GM12878 (cell line): ENCODE results near the gene ELAVL4. TPM values are rescaled to one million over a fixed set of nuclear protein-coding genes. Genes with fewer than 3 reads are reported as not detected.

Experiments used
- ATAC-seq: fragments of 200-7000 bp; cut with Tn5 transposase; 3 replicates; pipeline ENCODE4 v1.9.1; 2020; ENCODE audit warnings: mild to moderate bottlenecking, moderate library complexity
- BruUV-seq: library from RNA; stranded (reverse); fragments of 400-500 nt; replicated peaks from 2 replicates; lab custom pipeline; 2021; lab: Mats Ljungman, UMichigan
- CTCF ChIA-PET: fragments of 300-600 bp; sonication (Branson Sonifier 250); formaldehyde crosslinking; extraction: SDS; loops from one replicate; lab custom pipeline; 2021; ENCODE audit warnings: inconsistent platforms; lab: Yijun Ruan, JAX
- POLR2A ChIA-PET: fragments of 350-600 bp; formaldehyde crosslinking; extraction: SDS; loops from one replicate; lab custom pipeline; 2021; ENCODE audit warnings: inconsistent platforms; lab: Charles Lee
- RAD21 ChIA-PET: fragments of 300-600 bp; sonication (Branson Sonifier 250); formaldehyde crosslinking; loops from one replicate; lab custom pipeline; 2023; ENCODE audit warnings: antibody characterized with exemption; ENCODE audit not compliant: unreplicated experiment; lab: Charles Lee
- SMC1A ChIA-PET: fragments of 300-600 bp; sonication (Branson Sonifier 250); formaldehyde crosslinking; loops from one replicate; lab custom pipeline; 2023; ENCODE audit not compliant: unreplicated experiment, uncharacterized antibody; lab: Charles Lee
- DNase-seq: peaks from one replicate; pipeline ENCODE4 v3.0.0-alpha.2; 2011; ENCODE audit warnings: low read depth, low spot score
- FAIRE-seq: peaks from 3 replicates; lab custom pipeline; 2011; peaks lifted over from hg19 to GRCh38; lab: Jason Lieb, UNC
- H2AFZ ChIP-seq: 2 replicates; pipeline ENCODE4 v1.6.0; 2011; ENCODE audit warnings: low read depth, low read length, control low read depth; ENCODE audit not compliant: control insufficient read depth
- H3K27ac ChIP-seq: 2 replicates; pipeline ENCODE4 v1.5.1; 2011; ENCODE audit warnings: control low read depth; ENCODE audit not compliant: control insufficient read depth, insufficient read depth
- H3K27me3 ChIP-seq, 2 experiments: replicated peaks in 1 of 2; 2 replicates each; pipeline versions ENCODE4 v1.6.0 to v1.6.1; 2011; ENCODE audit warnings: low read length in 1 of 2; ENCODE audit not compliant: control insufficient read depth in 2 of 2, insufficient read depth in 2 of 2
- H3K36me3 ChIP-seq, 2 experiments: 2 replicates each; pipeline ENCODE4 v1.5.1; 2011; ENCODE audit warnings: low read length in 1 of 2; ENCODE audit not compliant: control insufficient read depth in 2 of 2, insufficient read depth in 2 of 2
- H3K4me1 ChIP-seq: 2 replicates; pipeline ENCODE4 v1.6.1; 2011; ENCODE audit warnings: mild to moderate bottlenecking, low read length, moderate library complexity, mixed read lengths; ENCODE audit not compliant: control insufficient read depth, insufficient read depth
- H3K4me2 ChIP-seq: 2 replicates; pipeline ENCODE4 v1.6.0; 2011; ENCODE audit warnings: control low read depth; ENCODE audit not compliant: control insufficient read depth, insufficient read depth
- H3K4me3 ChIP-seq: fragments of 200-600 bp; sonication (generic); 2 replicates; pipeline ENCODE4 v1.5.1; 2016
- H3K79me2 ChIP-seq: 2 replicates; pipeline ENCODE4 v1.6.0; 2011; ENCODE audit warnings: low read length; ENCODE audit not compliant: control insufficient read depth, insufficient read depth
- H3K9ac ChIP-seq: 2 replicates; pipeline ENCODE4 v1.8.0; 2011; ENCODE audit warnings: low read length, control low read depth, mixed read lengths; ENCODE audit not compliant: control insufficient read depth, insufficient read depth
- H3K9me3 ChIP-seq: replicated peaks from 3 replicates; pipeline ENCODE4 v1.5.1; 2011; ENCODE audit warnings: mild to moderate bottlenecking, low read length; ENCODE audit not compliant: control insufficient read depth, insufficient read depth
- H4K20me1 ChIP-seq: 2 replicates; pipeline ENCODE4 v1.6.0; 2011; ENCODE audit not compliant: control insufficient read depth, insufficient read depth
- ATF3 ChIP-seq: IDR thresholded peaks from 2 replicates; pipeline ENCODE4 v1.6.1; 2011; ENCODE audit warnings: low read depth, mild to moderate bottlenecking, low read length, moderate library complexity, borderline replicate concordance; ENCODE audit errors: extremely low read depth
- BHLHE40 ChIP-seq, 2 experiments: fragments of 450-650 bp in 1 of 2; IDR thresholded peaks; 2 replicates each; pipeline ENCODE4 v1.6.1; 2011 to 2017; ENCODE audit warnings: low read depth in 2 of 2, borderline replicate concordance in 1 of 2, improper control_type of control experiment in 1 of 2, low read length in 1 of 2, mild to moderate bottlenecking in 1 of 2
- BMI1 ChIP-seq: fragments of 450-650 bp; IDR thresholded peaks from 2 replicates; pipeline ENCODE4 v1.6.1; 2016; ENCODE audit warnings: mild to moderate bottlenecking, moderate library complexity, borderline replicate concordance
- CHD1 ChIP-seq: IDR thresholded peaks from 2 replicates; pipeline ENCODE4 v1.6.1; 2012; ENCODE audit warnings: low read depth, low read length, improper control_type of control experiment
- ESRRA ChIP-seq: IDR thresholded peaks from 2 replicates; pipeline ENCODE4 v1.6.1; 2012; ENCODE audit warnings: mild to moderate bottlenecking, low read length, improper control_type of control experiment
- FOXK2 ChIP-seq: fragments of 450-650 bp; IDR thresholded peaks from 2 replicates; pipeline ENCODE4 v1.6.1; 2017; ENCODE audit warnings: mild to moderate bottlenecking, moderate library complexity
- IRF5 ChIP-seq: fragments of 450-650 bp; IDR thresholded peaks from 2 replicates; pipeline ENCODE4 v1.6.1; 2017; ENCODE audit warnings: borderline replicate concordance
- NR2C1 ChIP-seq: fragments of 450-650 bp; IDR thresholded peaks from 2 replicates; pipeline ENCODE4 v1.6.1; 2017; ENCODE audit warnings: antibody characterized with exemption, mild to moderate bottlenecking, moderate library complexity
- NR2C2 ChIP-seq: IDR thresholded peaks from 2 replicates; pipeline ENCODE4 v1.6.1; 2011; ENCODE audit warnings: borderline replicate concordance, low read depth; ENCODE audit not compliant: control insufficient read depth, insufficient read length
- RBBP5 ChIP-seq: fragments of 200-600 bp; sonication (generic); conservative IDR thresholded peaks from 2 replicates; pipeline ENCODE4 v1.6.1; 2016
- ZNF207 ChIP-seq: fragments of 450-650 bp; IDR thresholded peaks from 2 replicates; pipeline ENCODE4 v1.6.1; 2014; ENCODE audit warnings: antibody characterized with exemption, mild to moderate bottlenecking, borderline replicate concordance
- ZNF592 ChIP-seq: fragments of 450-650 bp; IDR thresholded peaks from 2 replicates; pipeline ENCODE4 v1.6.1; 2017; ENCODE audit warnings: mild to moderate bottlenecking, moderate library complexity
- ZNF622 ChIP-seq: fragments of 450-650 bp; IDR thresholded peaks from 2 replicates; pipeline ENCODE4 v1.6.1; 2017; ENCODE audit warnings: mild to moderate bottlenecking, inconsistent platforms
- WGBS: methylation state at CpG from one replicate; pipeline ENCODE4 v1.1.6; 2016; ENCODE audit warnings: low lambda C conversion rate; ENCODE audit not compliant: insufficient replicate concordance, insufficient coverage; ENCODE audit errors: missing lambda C conversion rate; 5-methylcytosine and 5-hydroxymethylcytosine counted together
- in situ Hi-C: fragments of 300-500 bp; cut with MboI; formaldehyde crosslinking; loops from 9 replicates; pipeline ENCODE4 v1.14.3; 2018; ENCODE audit warnings: mixed read lengths
- intact Hi-C: fragments of 100-400 bp; cut with micrococcal nuclease; formaldehyde crosslinking; loops from one replicate; pipeline ENCODE4 v1.14.2; 2022; ENCODE audit not compliant: unreplicated experiment
- polyA plus RNA-seq, 11 experiments: library from polyadenylated mRNA; depleted of rRNA in 4 of 11; unstranded in 6 of 11; stranded (reverse) in 5 of 11; fragments of >200 nt; fragmentation: Nextera tagmentation in 4 of 11; fragmentation: Illumina TruSeq in 1 of 11; extraction: Ambion mirVana in 4 of 11; extraction: Trizol in 1 of 11; gene quantifications; 1 replicate in 1 of 11; 2 replicates in 10 of 11; pipeline versions ENCODE4 v1.2.1 to v1.2.3, GENCODE V29; 2011 to 2016; ENCODE audit warnings: inconsistent platforms in 2 of 11, missing spikeins in 2 of 11, low read depth in 1 of 11
- total RNA-seq, 4 experiments: library from RNA; depleted of rRNA in 3 of 4; stranded (reverse); fragments of >200 nt in 3 of 4; fragmentation: Illumina TruSeq in 1 of 4; extraction: Trizol in 1 of 4; gene quantifications; 2 replicates each; pipeline versions ENCODE4 v1.2.1 to v1.2.3, GENCODE V29; 2013 to 2021

Gene ELAVL4
- total and polyA plus RNA-seq, 10 of the 15 experiments (the other 5 are each of a cell fraction or from before 2014, with no cell fraction given): 0.10 to 0.53 (median 0.17) TPM; not detected in 6

- ATAC-seq (no peak), DNase-seq (no peak), FAIRE-seq (no peak)
- intact Hi-C loops (no loop called here), in situ Hi-C loops (no loop called here)
- no peaks in the 10 kb centered on the region for H3K36me3 ChIP-seq
- H3K9me3 ChIP-seq: no peaks in the 10 kb centered on the region
- no peaks in the 10 kb centered on the region for H3K4me1 ChIP-seq
- WGBS: 0% methylated on average over 3 of the region's 3 CpGs
- POLR2A ChIA-PET: no interaction called here
- SMC1A ChIA-PET: no interaction called here
- TF ChIP-seq IRF5 (no peak), BHLHE40 (IDR thresholded peaks at IDR 0.05; ENCODE audit: borderline replicate concordance in 1 of 2, low read depth in 2 of 2, low read length in 1 of 2) (no peak), ATF3 (no peak), ZNF622 (no peak), ESRRA (no peak), ZNF207 (no peak), CHD1 (no peak), NR2C1 (no peak), NR2C2 (no peak), RBBP5 (no peak), BMI1 (no peak), FOXK2 (no peak), ZNF592 (no peak)
- CTCF ChIA-PET: no interaction called here
- RAD21 ChIA-PET: no interaction called here
- H2AFZ ChIP-seq: no peak overlapping the region
- H3K79me2 ChIP-seq: no peaks in the 10 kb centered on the region
- no peak overlapping the region for H3K4me3 ChIP-seq
- H4K20me1 ChIP-seq: no peaks in the 10 kb centered on the region
- no peaks in the 10 kb centered on the region for H3K27me3 ChIP-seq
- no TSS peak for BruUV-seq
- H3K27ac ChIP-seq: no peak overlapping the region
- no peak overlapping the region for H3K4me2 ChIP-seq
- no peak overlapping the region for H3K9ac ChIP-seq
Measured at GRCh38 chr1:50060279-50060678, 48.4 kb upstream of the ELAVL4 start.
